ENCODE measurements around the gene PLXNC1. TPM values are rescaled to one million over a fixed set of nuclear protein-coding genes. Genes with fewer than 3 reads are reported as not detected.

PLXNC1 gene
- total and polyA plus RNA-seq, 2 of the 8 experiments (the other 6 are each of a cell fraction or from before 2014, with no cell fraction given), result 0.83 to 2.0 TPM

GRCh38 chr12:94265539-94265938 lies 117.2 kb downstream of the PLXNC1 start:
- H3K27ac ChIP-seq (ENCODE audit: low read depth, low read length), result no peak overlapping the region
- no peak overlapping the region for H2AK5ac ChIP-seq (ENCODE audit: low read depth, low read length)
- H3K9me3 ChIP-seq (ENCODE audit: insufficient read depth in 2 of 2, low read depth in 1 of 2, low read length in 1 of 2), result no peaks in the 10 kb centered on the region
- no peak overlapping the region for H3K14ac ChIP-seq (ENCODE audit: insufficient read length)
- H3K23ac ChIP-seq (ENCODE audit: insufficient read length), result no peak overlapping the region
- ChIA-PET CTCF (ENCODE audit: partially characterized antibody) (interaction anchor here (0.6 to 1.2 kb wide), 3 partner anchors 9 to 276 kb away, joined by 3 read pairs; no protein-coding TSS in a partner anchor), POLR2A (ENCODE audit: partially characterized antibody) (interaction anchor here (1.3 to 1.5 kb wide), 2 partner anchors 10 to 39 kb away, joined by 4 to 5 read pairs; no protein-coding TSS in a partner anchor)
- H2BK12ac ChIP-seq (ENCODE audit: low read depth, low read length), result no peak overlapping the region
- H3K18ac ChIP-seq (ENCODE audit: extremely low read depth, low read length), result no peak overlapping the region; the same call in 1 of the 2 replicates
- no peak overlapping the region for H4K91ac ChIP-seq (replicated peaks; ENCODE audit: insufficient read length, low read length)
- H3K79me1 ChIP-seq (ENCODE audit: low read depth, low read length), result no peaks in the 10 kb centered on the region
- no peak overlapping the region for H4K8ac ChIP-seq (ENCODE audit: extremely low read depth, insufficient read depth, low read length)
- DNase-seq (ENCODE audit: low read depth in 1 of 2, low spot score in 2 of 2) (no peak), FAIRE-seq (no peak)
- no peak overlapping the region for H3K4me3 ChIP-seq (ENCODE audit: extremely low read depth in 1 of 4, insufficient read depth in 2 of 4, low read depth in 3 of 4, low read length in 4 of 4)
- no peak overlapping the region for H3K56ac ChIP-seq (replicated peaks; ENCODE audit: insufficient read length, low read depth, low read length)
- no peak overlapping the region for H2BK120ac ChIP-seq (replicated peaks; ENCODE audit: low read depth, low read length)
- H4K20me1 ChIP-seq (replicated peaks in 1 of 2; ENCODE audit: control insufficient read depth in 1 of 2, insufficient read depth in 2 of 2, low read length in 2 of 2), result no peaks in the 10 kb centered on the region
- no peak overlapping the region for H3K4me2 ChIP-seq (ENCODE audit: insufficient read depth in 1 of 2, low read depth in 2 of 2, low read length in 2 of 2)
- no peak overlapping the region for H3K4ac ChIP-seq (replicated peaks; ENCODE audit: insufficient read length, low read depth, low read length)
- no peak overlapping the region; the same call in 1 of the 2 replicates for H2BK5ac ChIP-seq (ENCODE audit: low read depth, low read length)
- H3K4me1 ChIP-seq (replicated peaks in 1 of 4; ENCODE audit: control insufficient read depth in 3 of 4, insufficient read depth in 4 of 4, low read length in 3 of 4), result peaks cover 19 to 35% (median 26%) of the 10 kb centered on the region in 4 experiments
- no peak overlapping the region for H2BK15ac ChIP-seq (ENCODE audit: low read length)
- H4K5ac ChIP-seq (ENCODE audit: insufficient read length, low read depth, low read length), result no peak overlapping the region
- H3K27me3 ChIP-seq (replicated peaks in 1 of 4; ENCODE audit: control insufficient read depth in 3 of 4, extremely low read depth in 1 of 4, insufficient read depth in 3 of 4, low read length in 3 of 4), result peaks cover 0 to 3% (median 2%) of the 10 kb centered on the region in 4 experiments; a peak in 2 of 7 replicates
- no peaks in the 10 kb centered on the region for H3K79me2 ChIP-seq (ENCODE audit: control insufficient read depth in 1 of 2, insufficient read depth in 2 of 2, low read length in 2 of 2)
- TF ChIP-seq ZNF274 (IDR thresholded peaks at IDR 0.05; ENCODE audit: borderline replicate concordance, extremely low read depth, low read length) (no peak), YY1 (IDR thresholded peaks at IDR 0.05; ENCODE audit: low read depth, low read length) (no peak), HDAC6 (IDR thresholded peaks at IDR 0.05; ENCODE audit: low read depth, low read length) (no peak), BCL11A (IDR thresholded peaks at IDR 0.05; ENCODE audit: low read depth in 2 of 2, low read length in 2 of 2) (no peak), CBX8 (IDR thresholded peaks at IDR 0.05; ENCODE audit: borderline replicate concordance, low read depth, low read length) (no peak), TCF12 (IDR thresholded peaks at IDR 0.05; ENCODE audit: low read depth, low read length) (no peak), ATF2 (IDR thresholded peaks at IDR 0.05; ENCODE audit: low read length) (no peak), KDM1A (IDR thresholded peaks at IDR 0.05; ENCODE audit: borderline replicate concordance, low read length) (no peak), POLR2A (IDR thresholded peaks at IDR 0.05; ENCODE audit: control extremely low read depth in 1 of 2, low read depth in 2 of 2, low read length in 2 of 2) (no peak), KDM4A (IDR thresholded peaks at IDR 0.05; ENCODE audit: low read depth, low read length, severe bottlenecking) (no peak), JUND (IDR thresholded peaks at IDR 0.05; ENCODE audit: low read length) (no peak)
- H2AFZ ChIP-seq (ENCODE audit: low read length), result no peak overlapping the region
- no peak overlapping the region for H3K9ac ChIP-seq (replicated peaks in 1 of 4; ENCODE audit: extremely low read depth in 1 of 4, low read depth in 3 of 4, low read length in 3 of 4)
- H3K36me3 ChIP-seq (ENCODE audit: control insufficient read depth in 2 of 4, insufficient read depth in 4 of 4, low read length in 3 of 4), result no peaks in the 10 kb centered on the region
- H2BK20ac ChIP-seq (ENCODE audit: low read length), result no peak overlapping the region
- no peaks in the 10 kb centered on the region; the same call in 1 of the 2 replicates for H3K23me2 ChIP-seq (ENCODE audit: low read depth, low read length)
- WGBS, 2 experiments (ENCODE audit: extremely low coverage in 1 of 2, insufficient coverage in 1 of 2, insufficient read length in 1 of 2, insufficient replicate concordance in 2 of 2, low coverage in 1 of 2, low lambda C conversion rate in 2 of 2, missing lambda C conversion rate in 1 of 2), result 85% methylated on average over 7 of the region's 7 CpGs; no CpG with 5 or more reads in 1 of the 2 experiments
